Heart left ventricle (tissue), 16 donors: ENCODE measurements around the gene NDN. TPM values are rescaled to one million over a fixed set of nuclear protein-coding genes. Genes with fewer than 3 reads are reported as not detected.
A peak's percentile ranks its signal among the peaks of the same experiment; 100 is the strongest.

Experiments
- ATAC-seq, 4 donors: fragments of 200-7000 bp; cut with Tn5 transposase; one replicate each; pipeline ENCODE4 v1.9.1; 2020 to 2022; ENCODE audit warnings: moderate library complexity in 4 of 4, mild to moderate bottlenecking in 3 of 4, moderate number of reproducible peaks in 1 of 4
- DNase-seq, 5 donors: peaks; one replicate each; pipeline ENCODE4 v3.0.0-alpha.2; 2020
- H3K27ac ChIP-seq, 12 donors: fragments of 200-600 bp; sonication (generic) in 4 of 12; one replicate each; pipeline versions ENCODE4 v1.5.0 to v1.8.0; 2016 to 2022; ENCODE audit warnings: mild to moderate bottlenecking in 2 of 12
- H3K27me3 ChIP-seq, 9 donors: fragments of 200-600 bp; sonication (generic) in 2 of 9; one replicate each; pipeline versions ENCODE4 v1.5.1 to v1.8.0; 2016 to 2022; ENCODE audit warnings: mild to moderate bottlenecking in 3 of 9
- H3K36me3 ChIP-seq, 9 donors: fragments of 200-600 bp; sonication (generic) in 2 of 9; one replicate each; pipeline versions ENCODE4 v1.5.0 to v1.8.0; 2018 to 2022; ENCODE audit warnings: mild to moderate bottlenecking in 2 of 9
- H3K4me1 ChIP-seq, 12 donors: fragments of 200-600 bp; sonication (generic) in 4 of 12; one replicate each; pipeline versions ENCODE4 v1.5.0 to v1.8.0; 2016 to 2022; ENCODE audit warnings: mild to moderate bottlenecking in 3 of 12
- H3K4me3 ChIP-seq, 12 donors: fragments of 200-600 bp; sonication (generic) in 4 of 12; one replicate each; pipeline versions ENCODE4 v1.5.0 to v1.8.0; 2017 to 2022; ENCODE audit warnings: mild to moderate bottlenecking in 9 of 12, moderate library complexity in 4 of 12
- H3K9me3 ChIP-seq, 12 donors: fragments of 200-600 bp; sonication (generic) in 4 of 12; one replicate each; pipeline versions ENCODE4 v1.5.0 to v1.8.0; 2016 to 2022; ENCODE audit warnings: mild to moderate bottlenecking in 1 of 12
- POLR2A ChIP-seq, 2 donors: fragments of 450-650 bp; IDR thresholded peaks; one replicate each; pipeline ENCODE4 v1.6.1; 2017; ENCODE audit warnings: antibody characterized with exemption in 2 of 2, mild to moderate bottlenecking in 2 of 2, moderate library complexity in 2 of 2
- WGBS, 4 donors: extraction: QIAGEN DNeasy Blood & Tissue Kit in 2 of 4; methylation state at CpG; one replicate each; pipeline versions ENCODE4 v1.1.5 to v1.1.7; 2013 to 2018; 5-methylcytosine and 5-hydroxymethylcytosine counted together
- intact Hi-C, 10 donors: fragments of 100-400 bp; cut with DNase I; formaldehyde crosslinking; loops; one replicate each; pipeline versions ENCODE4 v1.11.1 to v1.14.2; 2022
- polyA plus RNA-seq, 2 donors: library from polyadenylated mRNA; stranded (reverse); fragments of 200-250 nt; gene quantifications; one replicate each; pipeline ENCODE4 v1.2.3, GENCODE V29; 2013
- total RNA-seq, 9 donors: library from RNA; depleted of rRNA in 2 of 9; stranded (reverse); fragments of >200 nt in 2 of 9; fragmentation: NEBNext Ultra II Directional in 3 of 9; extraction: Animal tissue kit (Norgen Biotek cat#: 25700) in 3 of 9; gene quantifications; one replicate each; pipeline versions ENCODE4 v1.1.0 to v1.2.4, GENCODE V29; 2016 to 2023
- TF ChIP-seq, protein P1 (sequence below), 12 donors: fragments of 200-600 bp; sonication (generic) in 4 of 12; IDR thresholded peaks; one replicate each; pipeline versions ENCODE4 v1.5.0 to v1.8.0; 2018 to 2022; ENCODE audit warnings: antibody characterized with exemption in 12 of 12, mild to moderate bottlenecking in 5 of 12
- donor health status: ischemic (EF 13 %, LVEDD 7.1; RV severe dilation, severe dysfunction).
- donor health status: healthy with polysubstance abuse.
- donor health status: DM: no; HTN: yes; CAD: no.
- donor health status: DM: no; HTN: no; CAD: no.
- donor health status: ischemic (EF 25% LVEDD 6.9; RV normal size, moderate dysfunction).
- donor health status: ischemic (EF 25% LVEDD 5.7; RV mildly dilated, moderate dysfunction).
- donor health status: healthy.
- donor health status: DM: yes; HTN: yes; CAD: no.
- donor health status: ischemic (EF 35%, LVEDD 5.7; RV mildly dilated, moderate dysfunction).
- donor health status: nonischemic (EF 11% LVEDD 7.7; RV severe dilation, severe dysfunction).
- donor health status: DM: yes; HTN: yes; CAD: no.
- donor health status: PGD.
- donor health status: ischemic (EF 29% LVEDD 5.4; RV normal size, mild dysfunction).
- donor health status: nonischemic (EF 23%, LVEDD 6.1; RV moderate dilation, normal function).

Gene NDN
- total and polyA plus RNA-seq, 11 donors: 12.2 to 79.2 (median 37.6) TPM

DNA sequence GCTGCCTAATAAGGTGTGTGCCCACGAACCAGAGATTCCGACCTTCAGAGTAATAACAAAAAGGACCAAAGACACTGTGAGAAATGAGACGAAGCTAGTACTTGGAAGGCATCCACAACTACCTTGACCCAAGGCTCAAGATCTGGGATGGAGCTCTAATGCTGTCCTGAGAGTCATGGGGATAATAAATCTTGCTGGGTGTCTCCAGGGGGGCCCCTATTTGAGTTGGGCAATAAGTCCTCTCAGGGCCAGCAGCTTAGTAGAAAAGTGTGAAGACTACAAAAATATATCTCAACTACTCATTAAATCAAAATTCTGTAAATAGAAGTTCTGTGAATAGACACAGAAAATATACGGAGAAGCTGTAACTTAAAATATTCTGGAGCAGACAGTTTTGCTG lies 2.9 kb upstream of the NDN start:
- WGBS, 4 donors: 63 to 71% (median 65%) methylated on average over 4 of the region's 4 CpGs
- TF ChIP-seq, protein P1, sequence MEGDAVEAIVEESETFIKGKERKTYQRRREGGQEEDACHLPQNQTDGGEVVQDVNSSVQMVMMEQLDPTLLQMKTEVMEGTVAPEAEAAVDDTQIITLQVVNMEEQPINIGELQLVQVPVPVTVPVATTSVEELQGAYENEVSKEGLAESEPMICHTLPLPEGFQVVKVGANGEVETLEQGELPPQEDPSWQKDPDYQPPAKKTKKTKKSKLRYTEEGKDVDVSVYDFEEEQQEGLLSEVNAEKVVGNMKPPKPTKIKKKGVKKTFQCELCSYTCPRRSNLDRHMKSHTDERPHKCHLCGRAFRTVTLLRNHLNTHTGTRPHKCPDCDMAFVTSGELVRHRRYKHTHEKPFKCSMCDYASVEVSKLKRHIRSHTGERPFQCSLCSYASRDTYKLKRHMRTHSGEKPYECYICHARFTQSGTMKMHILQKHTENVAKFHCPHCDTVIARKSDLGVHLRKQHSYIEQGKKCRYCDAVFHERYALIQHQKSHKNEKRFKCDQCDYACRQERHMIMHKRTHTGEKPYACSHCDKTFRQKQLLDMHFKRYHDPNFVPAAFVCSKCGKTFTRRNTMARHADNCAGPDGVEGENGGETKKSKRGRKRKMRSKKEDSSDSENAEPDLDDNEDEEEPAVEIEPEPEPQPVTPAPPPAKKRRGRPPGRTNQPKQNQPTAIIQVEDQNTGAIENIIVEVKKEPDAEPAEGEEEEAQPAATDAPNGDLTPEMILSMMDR (IDR thresholded peaks at IDR 0.05): no peak
- no peak for TF ChIP-seq POLR2A (IDR thresholded peaks at IDR 0.05)
- Histone ChIP-seq H3K4me1 (peaks cover 0 to 11% (median 0%) of the 10 kb centered on the region in 12 donors), H3K27ac (peak overlapping the region in 2 of 12 donors; percentile 8 to 22), H3K4me3 (no peak overlapping the region), H3K27me3 (no peaks in the 10 kb centered on the region), H3K36me3 (peaks cover 0 to 3% (median 0%) of the 10 kb centered on the region in 9 donors), H3K9me3 (no peaks in the 10 kb centered on the region)
- intact Hi-C loops: loop anchor here in 1 of 10 donors (5.0 kb wide), 1 partner anchor 48 kb away; no protein-coding TSS in a partner anchor
- DNase-seq (no peak), ATAC-seq (no peak)

DNA sequence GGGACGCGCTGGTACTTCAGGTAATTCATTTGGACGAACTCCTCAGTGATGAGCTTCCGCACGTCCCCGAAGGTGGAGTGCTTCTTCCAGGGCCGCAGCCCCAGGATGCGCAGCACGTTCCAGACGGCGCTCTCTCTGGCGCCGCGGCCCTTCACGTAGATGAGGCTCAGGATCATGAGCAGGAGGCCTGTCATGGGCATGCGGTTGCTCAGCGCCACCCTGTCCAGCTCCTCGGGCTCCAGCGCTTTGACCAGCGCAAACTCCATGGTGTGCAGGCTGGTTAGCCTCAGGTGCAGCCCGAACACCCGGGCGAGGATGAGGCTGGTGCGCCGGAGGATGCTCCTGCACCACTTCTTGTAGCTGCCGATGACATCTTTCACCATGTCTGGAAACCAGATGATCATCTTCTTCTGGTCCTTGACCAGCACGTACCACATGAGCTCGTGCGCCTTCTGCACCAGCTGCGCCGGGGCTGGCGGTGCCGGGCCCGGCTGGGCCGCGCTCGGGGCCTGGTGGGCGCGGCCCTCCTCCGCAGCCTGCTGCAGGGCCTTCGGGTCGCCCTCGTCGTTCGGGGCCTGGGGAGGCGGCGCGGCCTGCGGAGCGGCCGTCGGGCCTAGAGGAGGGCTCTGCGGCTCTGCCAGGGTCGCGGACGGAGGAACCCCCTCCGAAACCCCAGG lies 501 bp downstream of the NDN start:
- Histone ChIP-seq H3K9me3 (no peaks in the 10 kb centered on the region), H3K36me3 (peaks cover 0 to 5% (median 0%) of the 10 kb centered on the region in 9 donors), H3K4me3 (peak overlapping the region in 11 of 12 donors; percentile 41 to 73 (median 55)), H3K4me1 (peaks cover 0 to 11% (median 0%) of the 10 kb centered on the region in 12 donors), H3K27ac (peak overlapping the region in 2 of 12 donors; percentile 23 to 66), H3K27me3 (no peaks in the 10 kb centered on the region)
- TF ChIP-seq, protein P1 (IDR thresholded peaks at IDR 0.05): no peak
- TF ChIP-seq POLR2A (IDR thresholded peaks at IDR 0.05): no peak
- DNase-seq: peak in 1 of 5 donors; percentile 23
- WGBS, 4 donors: 31 to 47% (median 35%) methylated on average over 28 to 57 of the region's 57 CpGs
- intact Hi-C loops: no loop called here
- peak in 3 of 4 donors; percentile 15 to 61 (median 58) for ATAC-seq

DNA sequence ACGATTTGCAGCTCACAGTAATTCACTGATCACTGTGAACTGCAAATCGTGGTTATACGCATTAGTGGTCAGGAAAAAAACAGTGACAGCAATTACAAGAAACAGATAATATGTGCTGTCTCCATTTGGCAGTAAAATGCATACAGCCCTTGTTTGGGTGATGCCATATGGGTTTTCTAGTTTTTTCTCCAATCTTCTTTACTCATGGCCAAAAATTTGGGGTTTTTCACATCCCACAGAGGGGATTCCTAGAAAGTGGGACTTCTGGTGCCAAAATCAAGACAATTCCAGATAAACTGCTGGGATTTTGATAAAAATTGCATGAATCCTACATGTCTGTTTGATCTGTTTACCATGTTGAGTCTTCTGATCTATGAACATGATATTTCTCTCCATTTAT lies 15.6 kb downstream of the NDN start:
- TF ChIP-seq, protein P1 (IDR thresholded peaks at IDR 0.05): no peak
- TF ChIP-seq POLR2A (IDR thresholded peaks at IDR 0.05): no peak
- 46 to 60% (median 58%) methylated on average over 3 of the region's 3 CpGs for WGBS, 4 donors
- intact Hi-C loops: no loop called here
- Histone ChIP-seq H3K4me3 (no peak overlapping the region), H3K27ac (no peak overlapping the region), H3K9me3 (no peaks in the 10 kb centered on the region), H3K4me1 (no peaks in the 10 kb centered on the region), H3K27me3 (no peaks in the 10 kb centered on the region), H3K36me3 (no peaks in the 10 kb centered on the region)
- DNase-seq (no peak), ATAC-seq (no peak)

- WGBS, 4 donors: 81 to 91% (median 84%) methylated on average over 1 of the region's 1 CpG
- Histone ChIP-seq H3K36me3 (no peaks in the 10 kb centered on the region), H3K27me3 (no peaks in the 10 kb centered on the region), H3K4me1 (no peaks in the 10 kb centered on the region), H3K4me3 (no peak overlapping the region), H3K27ac (no peak overlapping the region), H3K9me3 (no peaks in the 10 kb centered on the region)
- no peak for ATAC-seq
- intact Hi-C loops: no loop called here
- no peak for DNase-seq
- TF ChIP-seq, protein P1 (IDR thresholded peaks at IDR 0.05): no peak
- TF ChIP-seq POLR2A (IDR thresholded peaks at IDR 0.05): no peak
Measured at GRCh38 chr15:23670970-23671369, 16.1 kb downstream of the NDN start.
